SK-MEL-5 (cell line): ENCODE results near the gene GRAMD4. TPM values are rescaled to one million over a fixed set of nuclear protein-coding genes. Genes with fewer than 3 reads are reported as not detected.
A peak's percentile ranks its signal among the peaks of the same experiment; 100 is the strongest.
"Not testable (repeated sequence)": the region's sequence is repeated elsewhere in the genome, so short reads cannot be mapped to it uniquely, and the experiment has no call there.

Source experiments
- DNase-seq: peaks from one replicate; pipeline ENCODE4 v3.0.0-alpha.2; 2016; ENCODE audit warnings: low read depth, low spot score
- in situ Hi-C: cut with HindIII; loops from 2 replicates; pipeline ENCODE4 v1.10.0; 2016; ENCODE audit warnings: low sequenced_read_pairs, high pct_unique_total_duplicates, low pct_unique_long_range_greater_than_20kb
- total RNA-seq: library from RNA; depleted of rRNA; stranded (reverse); fragments of >200 nt; shearing (Covaris generic); gene quantifications from 2 replicates; pipeline ENCODE4 v1.2.3, GENCODE V29; 2014

GRAMD4 gene
- total RNA-seq, 1 experiment from 2014 or later, result 148 TPM

DNA sequence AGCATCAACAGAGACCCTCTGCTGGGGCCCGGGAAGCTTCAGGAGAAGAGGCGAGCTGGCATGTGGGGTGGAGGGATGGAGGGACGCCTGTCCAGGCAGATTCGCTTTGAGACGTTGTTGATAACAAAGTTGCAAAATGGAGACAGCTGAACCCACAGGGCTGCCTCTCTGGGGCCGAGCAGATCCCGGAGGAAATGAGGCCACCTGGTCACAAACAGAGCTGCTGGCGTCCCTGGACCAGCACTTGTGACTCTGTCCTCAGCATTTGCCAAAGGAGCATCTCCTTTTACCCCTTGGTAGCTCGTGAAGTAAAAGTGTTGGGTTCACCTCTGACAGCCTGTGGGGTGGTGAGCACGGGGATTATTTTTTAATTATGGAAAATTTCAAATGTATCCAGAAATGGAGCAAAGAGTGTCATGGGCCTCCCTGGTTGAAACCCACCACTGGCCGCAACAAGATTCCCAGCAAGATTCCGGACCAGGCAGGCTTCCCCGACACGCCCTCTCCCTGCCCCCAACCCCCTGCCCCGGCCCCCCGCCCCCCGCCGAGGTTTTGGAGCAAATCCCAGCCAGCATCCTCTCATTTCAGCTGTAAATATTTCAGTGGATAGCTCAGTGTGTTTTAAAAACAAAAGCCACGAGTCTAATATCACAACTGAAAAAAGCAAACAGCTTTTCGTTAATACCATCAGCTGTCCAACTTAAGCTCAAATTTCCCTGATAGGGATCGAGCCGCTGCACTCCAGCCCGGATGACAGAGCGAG, 20.3 kb downstream of the GRAMD4 start:
- no peak for DNase-seq
- in situ Hi-C loops, result no loop called here

GRCh38 chr22:46641811-46642266, 21.7 kb downstream of the GRAMD4 start:
- DNase-seq, result peak; percentile 100
- in situ Hi-C loops, result no loop called here

DNA sequence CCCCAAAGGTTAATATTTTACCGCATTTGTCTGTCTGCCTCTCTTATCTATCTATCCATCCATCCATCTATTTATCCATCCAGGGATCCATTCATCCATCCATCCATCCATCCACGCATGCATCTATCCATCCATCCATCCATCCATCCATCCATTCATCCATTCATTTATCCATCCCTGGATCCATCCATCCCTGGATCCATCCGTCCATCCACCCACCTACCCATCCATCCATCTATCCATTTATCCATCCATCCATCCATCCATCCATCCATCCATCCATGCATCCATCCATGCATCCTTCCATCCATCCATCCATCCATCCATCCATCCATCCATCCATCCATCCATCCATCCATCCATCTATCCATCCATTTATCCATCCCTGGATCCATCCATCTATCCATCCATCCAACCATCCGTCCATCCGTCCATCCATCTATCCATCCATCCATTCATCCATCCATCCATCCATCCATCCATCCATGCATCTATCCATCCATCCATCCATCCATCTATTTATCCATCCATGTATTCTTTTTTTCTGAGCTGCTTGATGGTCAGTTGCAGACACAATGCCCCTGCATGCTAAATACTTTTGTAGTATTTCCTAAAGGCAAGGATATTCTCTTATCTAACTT, 22.8 kb downstream of the GRAMD4 start:
- in situ Hi-C loops, DNase-seq: not testable (repeated sequence)

- no peak for DNase-seq
- in situ Hi-C loops, result no loop called here
These were observed 26.5 kb downstream of the GRAMD4 start for GRCh38 chr22:46646531-46647215.

DNA sequence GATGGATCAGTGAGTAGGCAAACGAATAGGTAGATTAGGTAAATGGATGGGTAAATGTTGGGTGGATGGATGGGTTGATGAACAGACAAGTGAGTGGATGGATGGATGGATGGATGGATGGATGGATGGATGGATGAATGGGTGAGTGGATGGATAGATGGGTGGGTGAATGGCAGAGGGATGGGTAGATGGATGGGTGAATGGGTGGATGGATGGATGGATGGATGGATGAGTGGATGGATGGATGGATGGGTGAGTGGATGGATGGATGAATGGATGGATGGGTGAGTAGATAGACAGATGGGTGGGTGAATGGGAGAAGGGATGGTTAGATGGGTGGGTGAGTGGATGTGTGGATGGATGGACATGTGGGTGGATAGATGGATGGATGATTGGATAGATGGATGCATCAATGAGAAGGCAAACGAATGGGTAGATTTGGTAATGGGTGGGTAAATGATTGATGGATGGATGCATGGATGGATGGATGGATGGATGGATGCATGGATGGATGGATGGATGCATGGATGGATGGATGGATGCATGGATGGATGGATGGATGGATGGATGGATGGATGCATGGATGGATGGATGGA, 28.1 kb downstream of the GRAMD4 start:
- DNase-seq, in situ Hi-C loops: not testable (repeated sequence)

- in situ Hi-C loops, result no loop called here
- no peak for DNase-seq
These were observed 29.2 kb downstream of the GRAMD4 start for GRCh38 chr22:46649141-46650077.

- in situ Hi-C loops, result no loop called here
These were observed 30.1 kb downstream of the GRAMD4 start for GRCh38 chr22:46650078-46650810.

DNA sequence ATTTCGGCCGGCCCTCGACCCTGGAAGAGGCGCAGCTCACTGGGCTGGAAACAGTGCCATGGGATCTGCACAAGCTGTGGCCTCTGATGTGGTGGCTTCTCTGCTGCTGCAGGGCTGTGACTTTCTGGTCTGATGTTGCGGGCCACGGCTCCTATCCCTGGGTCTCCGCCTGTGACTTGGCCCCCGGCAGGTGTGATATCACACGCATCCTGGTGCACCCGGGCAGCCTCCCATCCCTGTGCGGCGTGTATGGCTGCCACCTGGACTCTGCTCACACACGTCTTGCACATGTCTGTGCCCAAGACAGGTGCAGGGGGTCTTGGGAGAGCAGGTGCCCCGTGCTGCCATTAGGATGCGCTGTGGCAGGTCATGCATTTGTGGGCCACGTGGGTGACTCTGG, 31.1 kb downstream of the GRAMD4 start:
- in situ Hi-C loops, result no loop called here
- DNase-seq, result no peak

More at GRCh38 chr22:46650078-46650810, 30.1 kb downstream of the GRAMD4 start:
- no peak for DNase-seq

- in situ Hi-C loops, result no loop called here
- DNase-seq, result no peak
These were observed 32.1 kb downstream of the GRAMD4 start for GRCh38 chr22:46652081-46652846.

- in situ Hi-C loops, result no loop called here
- DNase-seq, result no peak
These were observed 32.7 kb downstream of the GRAMD4 start for GRCh38 chr22:46652847-46653331.

DNA sequence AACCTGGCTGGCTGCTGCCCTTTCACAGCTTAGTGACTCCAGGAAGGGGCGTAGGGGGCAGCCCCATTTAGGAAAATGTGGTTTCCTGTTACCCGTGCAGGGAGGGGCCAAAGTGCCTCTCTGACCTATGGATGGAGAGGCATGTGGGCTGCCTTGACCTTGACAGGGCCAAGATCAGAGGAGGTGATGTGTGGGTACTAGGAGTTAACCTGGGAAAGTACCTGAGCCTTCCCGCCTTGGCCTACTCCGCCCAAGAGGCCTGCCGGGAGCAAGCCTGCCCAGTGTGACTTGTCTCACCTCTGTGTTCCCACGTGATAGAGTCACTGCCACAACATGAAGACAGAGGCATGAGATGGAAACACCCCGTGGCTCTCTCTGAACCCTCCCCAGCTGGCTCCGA, 33.4 kb downstream of the GRAMD4 start:
- in situ Hi-C loops, result no loop called here
- no peak for DNase-seq

DNA sequence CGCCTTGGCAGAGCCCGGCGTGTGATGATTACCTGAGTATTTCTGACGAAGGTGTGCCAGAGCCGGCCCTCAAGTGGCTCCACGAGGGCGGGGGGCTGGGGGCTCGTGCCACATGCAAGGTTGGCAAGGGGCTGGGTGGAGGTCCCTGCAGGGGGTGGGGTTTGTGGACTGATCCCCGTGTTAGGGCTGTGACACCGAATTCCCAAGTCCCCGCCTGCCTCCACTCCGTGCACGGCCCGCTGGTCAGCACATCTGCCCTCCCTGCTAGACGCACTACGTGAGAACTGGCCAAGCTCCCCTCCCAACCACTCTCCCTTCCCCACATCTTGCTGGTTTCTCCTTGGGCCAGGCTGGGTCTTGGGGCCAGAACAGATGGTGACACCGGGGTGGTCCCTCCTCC, 34.2 kb downstream of the GRAMD4 start:
- no peak for DNase-seq
- in situ Hi-C loops, result no loop called here

GRCh38 chr22:46654927-46655595, 34.9 kb downstream of the GRAMD4 start:
- in situ Hi-C loops, result no loop called here
- no peak for DNase-seq

DNA sequence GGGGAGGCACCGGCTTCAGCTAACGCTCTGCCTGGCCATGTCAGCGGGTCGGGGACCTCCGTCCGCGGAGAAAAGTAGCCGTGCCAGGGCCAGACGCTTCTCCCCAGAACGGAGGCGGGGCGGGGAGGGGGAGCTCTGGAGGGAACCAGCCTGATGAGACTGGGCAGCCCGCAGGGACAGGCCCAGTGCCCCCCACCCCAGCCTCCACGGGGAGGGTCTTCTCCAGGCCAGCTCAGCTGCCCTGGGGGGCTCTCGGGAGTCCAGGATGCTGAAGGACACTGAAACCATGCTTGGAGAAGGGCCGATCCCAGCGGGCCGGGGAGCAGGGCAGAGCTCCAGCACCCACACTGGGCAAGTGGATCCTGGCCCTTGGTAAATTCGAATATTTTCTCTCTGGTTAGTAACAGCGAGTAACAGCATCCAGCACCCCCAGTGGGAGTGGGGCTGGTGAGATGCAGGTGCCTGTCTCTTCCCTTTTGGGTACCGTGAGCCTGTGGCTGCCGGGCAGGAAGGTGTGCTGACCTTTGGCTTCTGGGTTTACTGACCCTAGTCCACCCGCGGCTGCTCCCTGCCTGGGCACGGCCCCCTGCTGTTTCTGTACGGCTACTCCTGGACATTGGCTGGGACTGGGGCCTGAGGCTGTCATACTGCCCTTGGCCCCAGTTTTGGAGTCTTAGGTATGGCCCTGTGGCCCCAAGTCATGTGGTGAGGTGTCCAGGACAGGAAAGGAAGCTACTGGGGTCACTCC, 35.8 kb downstream of the GRAMD4 start:
- DNase-seq, result no peak
- in situ Hi-C loops, result no loop called here
